ENCODE data around the gene AKAP13.
"Not testable (repeated sequence)": the region's sequence is repeated elsewhere in the genome, so short reads cannot be mapped to it uniquely, and the experiment has no call there.

The AKAP13 gene

GRCh38 chr15:85380217-85380811 lies at the start of gene AKAP13:
Gene AKAP13, plus strand, starts transcription at chr15:85380603. Its CDS starts 105,118 bp downstream, at chr15:85485721.
- DNase-seq = peak; percentile 64

- DNase-seq = peak; percentile 11
These were observed 49.4 kb upstream of the AKAP13 start for GRCh38 chr15:85330901-85331588.

GRCh38 chr15:85331655-85332285 lies 48.6 kb upstream of the AKAP13 start:
- DNase-seq = no peak

GRCh38 chr15:85333132-85333831 lies 47.1 kb upstream of the AKAP13 start:
- no peak for DNase-seq

GRCh38 chr15:85334241-85334640 lies 46.2 kb upstream of the AKAP13 start:
- DNase-seq = no peak

GRCh38 chr15:85335193-85335942 lies 45.0 kb upstream of the AKAP13 start:
- DNase-seq = no peak

GRCh38 chr15:85336880-85337279 lies 43.5 kb upstream of the AKAP13 start:
- DNase-seq = no peak

- no peak for DNase-seq
These were observed 42.9 kb upstream of the AKAP13 start for GRCh38 chr15:85337425-85338074.

- no peak for DNase-seq
These were observed 40.1 kb upstream of the AKAP13 start for GRCh38 chr15:85340321-85340665.

- no peak for DNase-seq
These were observed 39.6 kb upstream of the AKAP13 start for GRCh38 chr15:85340852-85341251.

GRCh38 chr15:85342163-85342562 lies 38.2 kb upstream of the AKAP13 start:
- DNase-seq = not testable (repeated sequence)

GRCh38 chr15:85343443-85343842 lies 37.0 kb upstream of the AKAP13 start:
- DNase-seq = not testable (repeated sequence)

- not testable (repeated sequence) for DNase-seq
These were observed 36.2 kb upstream of the AKAP13 start for GRCh38 chr15:85344241-85344640.

GRCh38 chr15:85344653-85345114 lies 35.7 kb upstream of the AKAP13 start:
- DNase-seq = not testable (repeated sequence)

- DNase-seq = not testable (repeated sequence)
These were observed 35.0 kb upstream of the AKAP13 start for GRCh38 chr15:85345196-85345918.

- not testable (repeated sequence) for DNase-seq
These were observed 33.8 kb upstream of the AKAP13 start for GRCh38 chr15:85346462-85347084.

GRCh38 chr15:85347264-85348047 lies 32.9 kb upstream of the AKAP13 start:
- DNase-seq = not testable (repeated sequence)

- not testable (repeated sequence) for DNase-seq
These were observed 32.2 kb upstream of the AKAP13 start for GRCh38 chr15:85348048-85348766.

- DNase-seq = not testable (repeated sequence)
These were observed 31.3 kb upstream of the AKAP13 start for GRCh38 chr15:85349062-85349461.

Measured in 8988T (cell line).